WTC11 (cell line): ENCODE data around the gene INAFM2. TPM values are rescaled to one million over a fixed set of nuclear protein-coding genes. Genes with fewer than 3 reads are reported as not detected.

Experiments used
- total RNA-seq: library from RNA; stranded (reverse); gene quantifications from 3 replicates; pipeline ENCODE4 v1.2.3, GENCODE V29; 2021

The INAFM2 gene
- total RNA-seq, 1 experiment from 2014 or later = 34.2 TPM

Other genes with a start within 250 kb of the INAFM2 start
- gene BMF, start 214.8 kb upstream of the INAFM2 start, total RNA-seq = 32.9 to 36.9 TPM (median 36.6 TPM) in 3 replicates
- 148 to 192 TPM (median 156 TPM) in 3 replicates for gene BUB1B, start 162.6 kb upstream of the INAFM2 start, total RNA-seq
- gene PAK6, start 84.6 kb upstream of the INAFM2 start, total RNA-seq = 8.7 to 11.7 TPM (median 9.6 TPM) in 3 replicates
- gene ANKRD63, start 40.6 kb upstream of the INAFM2 start, total RNA-seq = 1.2 to 1.7 TPM (median 1.4 TPM) in 3 replicates
- 14.2 to 18.5 TPM (median 15.2 TPM) in 3 replicates for gene PLCB2, start 15.8 kb upstream of the INAFM2 start, total RNA-seq
- 1.4 to 1.8 TPM (median 1.8 TPM) in 3 replicates for gene CCDC9B, start 17.2 kb downstream of the INAFM2 start, total RNA-seq
- gene PHGR1, start 27.3 kb downstream of the INAFM2 start, total RNA-seq = not detected in 3 replicates
- 1.0 to 3.5 TPM (median 1.9 TPM) in 3 replicates for gene DISP2, start 34.5 kb downstream of the INAFM2 start, total RNA-seq
- 58.7 to 73.4 TPM (median 64.6 TPM) in 3 replicates for gene KNSTRN, start 59.0 kb downstream of the INAFM2 start, total RNA-seq
- gene IVD, start 82.1 kb downstream of the INAFM2 start, total RNA-seq = 82.2 to 96.1 TPM (median 89.3 TPM) in 3 replicates
- 40.7 to 49.1 TPM (median 41.5 TPM) in 3 replicates for gene BAHD1, start 117.3 kb downstream of the INAFM2 start, total RNA-seq
- 21.3 to 29.5 TPM (median 26.2 TPM) in 3 replicates for gene CHST14, start 147.3 kb downstream of the INAFM2 start, total RNA-seq
- gene CCDC32, start 241.3 kb downstream of the INAFM2 start, total RNA-seq = 12.8 to 15.6 TPM (median 13.7 TPM) in 3 replicates
- 28.5 to 34.2 TPM (median 30.8 TPM) in 3 replicates for gene RPUSD2, start 245.6 kb downstream of the INAFM2 start, total RNA-seq